GM18502 (cell line): ENCODE measurements around the gene MEFV.
"Not testable (repeated sequence)": the region's sequence is repeated elsewhere in the genome, so short reads cannot be mapped to it uniquely, and the experiment has no call there.

Experiments
- ATAC-seq: cut with Tn5 transposase; IDR thresholded peaks from one replicate; pipeline ENCODE4 v1.9.1; 2021; ENCODE audit warnings: mild to moderate bottlenecking; ENCODE audit not compliant: unreplicated experiment, poor library complexity

Gene MEFV

GRCh38 chr16:3256146-3256865 is at the start of gene MEFV:
MEFV (minus strand) TSS chr16:3256633; CDS start chr16:3256587, 46 bp downstream.
- no peak for ATAC-seq

- no peak for ATAC-seq
These were observed 49.6 kb upstream of the MEFV start for GRCh38 chr16:3306078-3306477.

GRCh38 chr16:3305109-3306068 is 49.0 kb upstream of the MEFV start, which contains the start of the genes TIGD7 and ZNF75A:
TIGD7 (minus strand) TSS chr16:3305430; CDS start chr16:3300614, 4,816 bp downstream.
ZNF75A (plus strand) TSS chr16:3305497; CDS start chr16:3308429, 2,932 bp downstream.
- peak; percentile 94 for ATAC-seq

GRCh38 chr16:3304370-3304769 is 47.9 kb upstream of the MEFV start:
- ATAC-seq, result no peak

GRCh38 chr16:3295783-3296182 is 39.4 kb upstream of the MEFV start:
- no peak for ATAC-seq

GRCh38 chr16:3295209-3295608 is 38.8 kb upstream of the MEFV start:
- ATAC-seq, result no peak

GRCh38 chr16:3292604-3293003 is 36.2 kb upstream of the MEFV start:
- ATAC-seq, result no peak

- no peak for ATAC-seq
These were observed 33.7 kb upstream of the MEFV start for GRCh38 chr16:3289998-3290673.

GRCh38 chr16:3285131-3285530 is 28.7 kb upstream of the MEFV start:
- no peak for ATAC-seq

- ATAC-seq, result no peak
These were observed 27.4 kb upstream of the MEFV start for GRCh38 chr16:3283543-3284447.

- ATAC-seq, result peak; percentile 83
These were observed 26.5 kb upstream of the MEFV start, which contains the start of gene ZNF263 for GRCh38 chr16:3282730-3283542. ZNF263 (plus strand) TSS chr16:3283491; CDS start chr16:3283819, 328 bp downstream.

- ATAC-seq, result peak; percentile 36
These were observed 25.8 kb upstream of the MEFV start for GRCh38 chr16:3282103-3282729.

- ATAC-seq, result no peak
These were observed 24.9 kb upstream of the MEFV start for GRCh38 chr16:3281222-3281820.

- no peak for ATAC-seq
These were observed 20.2 kb upstream of the MEFV start for GRCh38 chr16:3276679-3277078.

- no peak for ATAC-seq
These were observed 18.5 kb upstream of the MEFV start for GRCh38 chr16:3274947-3275346.

- no peak for ATAC-seq
These were observed 18.1 kb upstream of the MEFV start for GRCh38 chr16:3274490-3274889.

- ATAC-seq, result not testable (repeated sequence)
These were observed 14.8 kb upstream of the MEFV start for GRCh38 chr16:3271281-3271680.

GRCh38 chr16:3270718-3271117 is 14.3 kb upstream of the MEFV start:
- not testable (repeated sequence) for ATAC-seq
